Body of pancreas (tissue), 4 donors: Measurements from ENCODE around the gene ABCD3. TPM values are rescaled to one million over a fixed set of nuclear protein-coding genes. Genes with fewer than 3 reads are reported as not detected.
"Not testable (repeated sequence)": the region's sequence is repeated elsewhere in the genome, so short reads cannot be mapped to it uniquely, and the experiment has no call there.

Source experiments
- ATAC-seq: fragments of 150-250 bp; one replicate; pipeline ENCODE4 v1.9.1; 2016
- DNase-seq, 4 donors: peaks; one replicate each; pipeline ENCODE4 v3.0.0-alpha.2; 2019
- H3K27ac ChIP-seq, 4 donors: fragments of 200-600 bp; sonication (generic); 1 replicate in 3 of 4; 2 replicates in 1 of 4; pipeline versions ENCODE4 v1.5.1 to v1.6.1; 2016 to 2019; ENCODE audit warnings: mild to moderate bottlenecking in 1 of 4, mixed read lengths in 1 of 4, moderate library complexity in 1 of 4
- H3K27me3 ChIP-seq, 2 donors: fragments of 200-600 bp; sonication (generic); one replicate each; pipeline ENCODE4 v1.6.0; 2016; ENCODE audit warnings: mild to moderate bottlenecking in 1 of 2
- H3K36me3 ChIP-seq, 2 donors: fragments of 200-600 bp; sonication (generic); replicated peaks in 1 of 2; 2 replicates each; pipeline ENCODE4 v1.5.1; 2016; ENCODE audit warnings: low read depth in 2 of 2; ENCODE audit not compliant: insufficient read depth in 1 of 2
- H3K4me1 ChIP-seq: fragments of 200-600 bp; sonication (generic); one replicate; pipeline ENCODE4 v1.6.0; 2016
- H3K4me3 ChIP-seq, 2 donors: fragments of 200-600 bp; sonication (generic); 1 replicate in 1 of 2; 2 replicates in 1 of 2; pipeline ENCODE4 v1.5.1; 2016 to 2019
- H3K9me3 ChIP-seq, 3 donors: fragments of 200-600 bp; sonication (generic); 1 replicate in 2 of 3; 2 replicates in 1 of 3; pipeline ENCODE4 v1.5.1; 2016
- POLR2A ChIP-seq, 3 donors: fragments of 450-650 bp; IDR thresholded peaks; one replicate each; pipeline ENCODE4 v1.6.1; 2016; ENCODE audit warnings: antibody characterized with exemption in 3 of 3, mild to moderate bottlenecking in 2 of 3
- WGBS, 2 donors: methylation state at CpG; one replicate each; pipeline ENCODE4 v1.1.5; 2017; 5-methylcytosine and 5-hydroxymethylcytosine counted together
- intact Hi-C: fragments of 100-400 bp; cut with DNase I; formaldehyde crosslinking; loops from one replicate; pipeline ENCODE4 v1.15.1; 2023
- total RNA-seq, 2 donors: library from RNA; depleted of rRNA; stranded (reverse); fragments of >200 nt; gene quantifications; one replicate each; pipeline ENCODE4 v1.1.0, GENCODE V29; 2016
- TF ChIP-seq, protein P1 (sequence below), 7 experiments: fragments of 450-650 bp in 4 of 7; fragments of 200-600 bp in 3 of 7; sonication (generic) in 3 of 7; IDR thresholded peaks; one replicate each; pipeline ENCODE4 v1.5.1; 2016 to 2019; ENCODE audit warnings: antibody characterized with exemption in 7 of 7

The ABCD3 gene
- total RNA-seq, 2 donors from 2014 or later: 27.4 to 29.8 TPM

DNA sequence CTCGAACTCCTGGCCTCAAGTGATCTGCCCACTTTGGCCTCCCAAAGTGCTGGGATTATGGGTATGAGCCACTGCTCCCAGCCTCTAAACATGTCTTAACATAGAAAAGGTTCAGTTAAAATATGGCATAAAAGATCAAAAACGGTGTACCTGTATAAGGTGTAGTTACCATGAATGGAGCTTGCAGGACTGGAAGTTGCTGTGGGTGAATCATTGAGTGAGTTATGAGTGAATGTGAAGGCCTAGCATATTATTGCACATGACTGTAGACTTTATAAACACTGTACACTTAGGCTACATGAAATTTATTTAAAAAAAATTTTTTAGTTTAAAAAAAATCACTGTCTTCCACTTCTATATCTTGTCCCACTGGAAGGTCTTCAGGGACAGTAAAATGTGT is 15.7 kb downstream of the ABCD3 start:
- Histone ChIP-seq H3K4me3 (no peak overlapping the region), H3K36me3 (no peaks in the 10 kb centered on the region), H3K9me3 (no peaks in the 10 kb centered on the region), H3K27ac (no peak overlapping the region), H3K4me1 (peaks cover 26% of the 10 kb centered on the region), H3K27me3 (no peaks in the 10 kb centered on the region)
- DNase-seq: no peak
- intact Hi-C loops: no loop called here
- ATAC-seq: no peak
- WGBS, 2 donors: 92 to 98% methylated on average over 2 of the region's 2 CpGs
- no peak for TF ChIP-seq POLR2A (IDR thresholded peaks at IDR 0.05)
- TF ChIP-seq, protein P1, sequence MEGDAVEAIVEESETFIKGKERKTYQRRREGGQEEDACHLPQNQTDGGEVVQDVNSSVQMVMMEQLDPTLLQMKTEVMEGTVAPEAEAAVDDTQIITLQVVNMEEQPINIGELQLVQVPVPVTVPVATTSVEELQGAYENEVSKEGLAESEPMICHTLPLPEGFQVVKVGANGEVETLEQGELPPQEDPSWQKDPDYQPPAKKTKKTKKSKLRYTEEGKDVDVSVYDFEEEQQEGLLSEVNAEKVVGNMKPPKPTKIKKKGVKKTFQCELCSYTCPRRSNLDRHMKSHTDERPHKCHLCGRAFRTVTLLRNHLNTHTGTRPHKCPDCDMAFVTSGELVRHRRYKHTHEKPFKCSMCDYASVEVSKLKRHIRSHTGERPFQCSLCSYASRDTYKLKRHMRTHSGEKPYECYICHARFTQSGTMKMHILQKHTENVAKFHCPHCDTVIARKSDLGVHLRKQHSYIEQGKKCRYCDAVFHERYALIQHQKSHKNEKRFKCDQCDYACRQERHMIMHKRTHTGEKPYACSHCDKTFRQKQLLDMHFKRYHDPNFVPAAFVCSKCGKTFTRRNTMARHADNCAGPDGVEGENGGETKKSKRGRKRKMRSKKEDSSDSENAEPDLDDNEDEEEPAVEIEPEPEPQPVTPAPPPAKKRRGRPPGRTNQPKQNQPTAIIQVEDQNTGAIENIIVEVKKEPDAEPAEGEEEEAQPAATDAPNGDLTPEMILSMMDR (IDR thresholded peaks at IDR 0.05): no peak

DNA sequence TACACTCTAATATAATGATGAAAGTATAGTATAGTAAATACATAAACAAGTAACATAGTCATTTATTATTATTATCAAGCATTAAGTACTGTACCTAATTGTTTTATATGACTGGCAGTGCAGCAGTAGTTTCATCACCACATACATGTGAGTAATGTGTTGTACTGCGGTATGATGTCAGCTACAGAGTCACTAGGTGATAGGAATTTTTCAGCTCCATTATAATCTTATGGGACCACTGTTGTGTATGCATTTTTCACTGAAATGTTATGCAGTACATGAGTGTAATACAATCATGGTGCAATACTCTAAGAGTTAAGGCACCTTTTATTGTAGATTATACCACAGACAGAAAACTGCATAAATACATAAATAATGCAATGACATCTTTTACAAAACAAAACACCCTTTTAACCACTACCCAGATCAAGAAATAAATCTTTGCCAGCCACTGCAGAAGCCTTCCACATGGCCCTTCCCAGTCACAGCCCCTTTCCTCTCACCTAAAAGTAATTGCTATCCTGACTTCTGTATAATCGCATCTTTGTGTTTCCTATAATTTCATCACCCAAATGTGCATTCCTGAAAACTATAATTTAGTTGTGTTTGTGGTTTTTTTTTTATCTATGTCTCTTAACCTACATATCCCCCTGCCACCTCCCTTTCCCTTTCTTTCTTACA is 16.3 kb downstream of the ABCD3 start:
- DNase-seq (no peak), ATAC-seq (no peak)
- Histone ChIP-seq H3K9me3 (no peaks in the 10 kb centered on the region), H3K4me3 (no peak overlapping the region), H3K27ac (no peak overlapping the region), H3K27me3 (no peaks in the 10 kb centered on the region), H3K4me1 (peaks cover 24% of the 10 kb centered on the region), H3K36me3 (no peaks in the 10 kb centered on the region)
- no peak for TF ChIP-seq POLR2A (IDR thresholded peaks at IDR 0.05)
- TF ChIP-seq, protein P1 (IDR thresholded peaks at IDR 0.05): no peak
- intact Hi-C loops: no loop called here
- 93 to 95% methylated on average over 2 of the region's 2 CpGs for WGBS, 2 donors

DNA sequence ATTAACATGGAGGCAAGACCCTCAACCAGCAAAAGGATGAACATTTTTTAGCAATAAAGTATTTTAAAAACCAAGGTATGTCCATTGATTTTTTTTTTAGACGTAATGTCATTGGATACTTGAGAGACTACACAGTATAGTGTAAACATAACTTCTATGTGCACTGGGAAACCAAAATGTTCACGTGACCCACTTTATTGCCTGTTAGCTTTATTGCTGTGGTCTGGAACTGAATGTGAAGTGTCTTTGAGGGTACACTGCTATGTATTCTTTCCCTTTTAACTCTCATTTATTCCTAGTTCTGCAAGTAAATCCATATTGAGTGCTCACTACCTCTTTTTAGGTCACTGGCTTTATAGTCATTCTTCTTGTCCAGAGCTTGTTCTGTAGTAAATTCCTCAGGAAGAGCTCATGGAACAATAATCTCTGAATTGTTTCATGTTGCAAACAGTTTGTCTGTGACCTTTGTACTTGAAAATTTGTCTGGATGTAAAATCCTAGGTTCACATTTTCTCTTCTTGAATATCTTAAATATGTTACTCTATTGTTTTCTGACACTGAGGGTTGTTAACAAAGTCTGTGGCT is 20.6 kb downstream of the ABCD3 start:
- DNase-seq: no peak
- Histone ChIP-seq H3K27ac (no peak overlapping the region), H3K4me3 (no peak overlapping the region), H3K36me3 (no peaks in the 10 kb centered on the region), H3K27me3 (no peaks in the 10 kb centered on the region), H3K9me3 (no peaks in the 10 kb centered on the region), H3K4me1 (peaks cover 13% of the 10 kb centered on the region)
- ATAC-seq: no peak
- intact Hi-C loops: no loop called here
- TF ChIP-seq, protein P1 (IDR thresholded peaks at IDR 0.05): no peak
- TF ChIP-seq POLR2A (IDR thresholded peaks at IDR 0.05): no peak
- 78 to 89% methylated on average over 2 of the region's 2 CpGs for WGBS, 2 donors

GRCh38 chr1:94440088-94440487 is 21.9 kb downstream of the ABCD3 start:
- peaks cover 13% of the 10 kb centered on the region for H3K4me1 ChIP-seq
- no peaks in the 10 kb centered on the region for H3K36me3 ChIP-seq
- no peak for ATAC-seq
- no peak overlapping the region for H3K4me3 ChIP-seq
- intact Hi-C loops: no loop called here
- peaks cover 0 to 5% (median 0%) of the 10 kb centered on the region in 3 donors for H3K9me3 ChIP-seq
- no peak for DNase-seq
- no peaks in the 10 kb centered on the region for H3K27me3 ChIP-seq
- no peak overlapping the region for H3K27ac ChIP-seq
- TF ChIP-seq POLR2A (IDR thresholded peaks at IDR 0.05): no peak
- TF ChIP-seq, protein P1 (IDR thresholded peaks at IDR 0.05): peak in 1 of 7 experiments; percentile 12
- WGBS, 2 donors: 96% methylated on average over 1 of the region's 1 CpG

DNA sequence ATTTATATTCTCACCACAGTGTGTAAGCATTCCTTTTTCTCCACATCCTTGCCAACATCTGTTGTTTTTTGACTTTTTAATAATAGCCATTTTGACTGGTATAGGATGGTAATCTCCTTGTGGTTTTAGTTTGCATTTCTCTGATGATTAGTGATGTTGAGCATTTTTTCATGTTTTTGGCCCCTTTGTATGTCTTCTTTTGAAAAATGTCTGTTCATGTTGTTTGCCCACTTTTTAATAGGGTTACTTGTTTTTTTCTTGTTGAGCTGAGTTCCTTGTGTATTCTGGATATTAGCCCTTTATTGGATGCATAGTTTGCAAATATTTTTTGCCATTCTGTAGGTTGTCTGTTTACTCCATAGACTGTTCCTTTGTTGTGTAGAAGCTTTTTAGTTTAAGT is 24.9 kb downstream of the ABCD3 start:
- peaks cover 13% of the 10 kb centered on the region for H3K4me1 ChIP-seq
- not testable (repeated sequence) for ATAC-seq

GRCh38 chr1:94444819-94445218 is 26.6 kb downstream of the ABCD3 start:
- H3K36me3 ChIP-seq, H3K4me3 ChIP-seq, H3K27me3 ChIP-seq, intact Hi-C loops, DNase-seq, ATAC-seq, H3K27ac ChIP-seq, H3K4me1 ChIP-seq: not testable (repeated sequence)
- 78 to 80% methylated on average over 3 of the region's 3 CpGs for WGBS, 2 donors
- H3K9me3 ChIP-seq: peaks cover 0 to 15% (median 0%) of the 10 kb centered on the region in 3 donors

More for the DNA sequence above, 24.9 kb downstream of the ABCD3 start:
- H3K9me3 ChIP-seq, H3K27me3 ChIP-seq, H3K36me3 ChIP-seq, H3K4me3 ChIP-seq, DNase-seq, H3K27ac ChIP-seq, intact Hi-C loops: not testable (repeated sequence)

GRCh38 chr1:94445733-94446132 is 27.5 kb downstream of the ABCD3 start:
- H3K27ac ChIP-seq, H3K27me3 ChIP-seq, H3K36me3 ChIP-seq, ATAC-seq, DNase-seq, intact Hi-C loops, H3K4me1 ChIP-seq, H3K4me3 ChIP-seq: not testable (repeated sequence)
- WGBS, 2 donors: 96 to 97% methylated on average over 8 of the region's 8 CpGs
- peaks cover 0 to 24% (median 0%) of the 10 kb centered on the region in 3 donors for H3K9me3 ChIP-seq

DNA sequence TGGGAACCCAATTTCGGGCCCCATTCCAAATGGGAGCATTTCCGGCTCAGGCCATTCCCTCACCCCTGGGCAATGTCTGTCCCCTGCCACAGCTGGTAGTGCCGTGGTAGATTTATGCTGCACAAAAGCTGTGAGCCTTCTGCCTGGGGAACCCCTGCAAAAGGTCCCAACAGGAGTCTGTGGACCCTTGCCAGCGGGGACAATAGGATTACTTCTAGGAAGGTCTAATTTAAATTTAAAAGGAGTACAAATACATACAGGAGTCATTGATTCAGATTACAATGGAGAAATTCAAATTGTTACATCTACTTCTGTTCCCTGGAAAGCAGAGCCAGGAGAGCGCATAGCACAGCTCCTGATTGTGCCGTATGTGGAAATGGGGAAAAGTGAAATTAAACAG is 28.0 kb downstream of the ABCD3 start:
- H3K9me3 ChIP-seq: peaks cover 0 to 24% (median 0%) of the 10 kb centered on the region in 3 donors
- ATAC-seq, intact Hi-C loops, H3K27me3 ChIP-seq, DNase-seq, H3K27ac ChIP-seq, H3K36me3 ChIP-seq, H3K4me1 ChIP-seq, H3K4me3 ChIP-seq: not testable (repeated sequence)
- WGBS, 2 donors: 92 to 95% methylated on average over 6 of the region's 6 CpGs
